PC-3 (cell line): Measurements from ENCODE around the gene NLRP12.
"Not testable (repeated sequence)": the region's sequence is repeated elsewhere in the genome, so short reads cannot be mapped to it uniquely, and the experiment has no call there.

ENCODE experiments used
- CTCF ChIP-seq: fragments of 300-600 bp; sonication (generic); conservative IDR thresholded peaks from 2 replicates; pipeline ENCODE4 v1.5.1; 2017; ENCODE audit warnings: antibody characterized with exemption, low read depth, mild to moderate bottlenecking, low read length
- EZH2phosphoT487 ChIP-seq: fragments of 300-600 bp; sonication (generic); IDR thresholded peaks from 2 replicates; pipeline ENCODE4 v1.6.1; 2018; ENCODE audit warnings: mild to moderate bottlenecking, antibody characterized with exemption, low read length, borderline replicate concordance

DNA sequence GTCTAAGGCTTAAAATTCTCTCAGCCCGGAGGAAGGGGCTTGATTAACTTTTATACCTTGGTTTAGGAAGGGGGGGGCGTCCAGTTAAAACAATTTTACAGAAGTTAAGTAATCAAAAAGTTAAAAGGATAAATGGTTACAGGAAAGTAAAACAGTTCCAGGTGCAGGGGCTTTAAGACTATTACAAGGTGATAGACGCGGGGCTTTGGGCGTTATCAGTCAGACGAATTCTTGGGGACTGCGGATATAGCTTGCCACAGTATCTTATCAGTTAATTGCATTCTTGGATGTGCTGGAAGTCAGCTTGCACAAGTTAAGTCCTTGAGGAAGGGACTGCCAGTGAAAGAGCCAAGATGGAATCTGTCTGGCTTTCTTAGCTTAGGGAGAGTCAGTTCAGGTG is 49.6 kb downstream of the NLRP12 start:
- not testable (repeated sequence) for TF ChIP-seq CTCF, EZH2phosphoT487
